GM21786 (cell line): ENCODE results near the gene AFMID.
"Not testable (repeated sequence)": the region's sequence is repeated elsewhere in the genome, so short reads cannot be mapped to it uniquely, and the experiment has no call there.

ENCODE experiments used
- ATAC-seq: cut with Tn5 transposase; IDR thresholded peaks from one replicate; pipeline ENCODE4 v1.9.1; 2021; ENCODE audit not compliant: unreplicated experiment

Gene AFMID

GRCh38 chr17:78252701-78253635, 65.8 kb downstream of the AFMID start:
- ATAC-seq, result no peak

- not testable (repeated sequence) for ATAC-seq
Observed at GRCh38 chr17:78253636-78253945, 66.4 kb downstream of the AFMID start.

- ATAC-seq, result peak; percentile 52
Observed at GRCh38 chr17:78253946-78254672, 66.9 kb downstream of the AFMID start.

- no peak for ATAC-seq
Observed at GRCh38 chr17:78255029-78255656, 68.0 kb downstream of the AFMID start.

GRCh38 chr17:78255953-78256706, 69.0 kb downstream of the AFMID start:
- ATAC-seq, result no peak

- ATAC-seq, result no peak
Observed at GRCh38 chr17:78256707-78257591, 69.8 kb downstream of the AFMID start.
